Measurements from ENCODE around the gene SURF6.
"Not testable (repeated sequence)": the region's sequence is repeated elsewhere in the genome, so short reads cannot be mapped to it uniquely, and the experiment has no call there.

The SURF6 gene

DNA sequence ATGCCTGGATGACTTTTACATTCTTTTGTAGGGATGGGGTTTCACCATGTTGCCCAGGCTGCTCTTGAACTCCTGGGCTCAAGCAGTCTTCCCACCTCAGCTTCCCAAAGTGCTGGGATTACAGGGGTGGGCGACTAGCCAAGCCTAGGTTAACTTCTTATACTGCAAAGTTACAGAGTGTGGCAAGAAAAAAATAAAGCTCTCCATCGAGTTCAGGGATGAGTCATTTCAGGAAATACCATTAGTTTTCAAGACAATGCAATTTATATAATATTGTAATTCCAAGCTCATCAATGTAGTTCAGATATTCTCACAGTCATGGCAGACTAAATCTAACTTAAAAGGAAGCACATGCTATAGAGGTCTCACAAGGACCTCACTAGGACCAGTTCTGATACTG is 49.5 kb downstream of the SURF6 start:
- no peak for DNase-seq (ENCODE audit: low spot score)

DNA sequence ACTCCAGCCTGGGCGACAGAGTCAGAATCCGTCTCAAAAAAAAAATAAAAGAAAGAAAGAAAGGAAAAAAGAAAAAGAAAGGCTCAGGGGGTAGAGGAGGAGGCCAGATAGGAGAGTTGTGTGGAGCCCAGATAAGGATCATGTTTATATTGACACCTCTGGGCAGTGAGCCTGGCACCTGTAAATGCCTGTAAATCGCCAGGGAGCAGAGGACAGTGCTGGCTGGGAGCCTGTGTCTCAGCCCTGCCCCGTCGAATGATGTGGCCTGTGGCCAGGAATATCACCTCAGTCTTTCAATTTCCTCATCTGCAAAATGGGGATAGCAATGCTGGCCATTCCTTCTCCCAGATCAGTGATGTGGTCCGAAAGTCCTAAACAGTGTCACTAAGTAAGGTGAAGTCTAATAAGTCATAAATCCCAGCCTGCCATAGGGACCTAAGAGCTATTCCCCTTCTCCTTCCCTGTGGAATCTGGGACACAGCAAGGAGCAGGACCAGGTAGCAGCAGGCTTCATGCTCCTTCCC is 50.7 kb downstream of the SURF6 start:
- no peak for DNase-seq (ENCODE audit: low spot score)

DNA sequence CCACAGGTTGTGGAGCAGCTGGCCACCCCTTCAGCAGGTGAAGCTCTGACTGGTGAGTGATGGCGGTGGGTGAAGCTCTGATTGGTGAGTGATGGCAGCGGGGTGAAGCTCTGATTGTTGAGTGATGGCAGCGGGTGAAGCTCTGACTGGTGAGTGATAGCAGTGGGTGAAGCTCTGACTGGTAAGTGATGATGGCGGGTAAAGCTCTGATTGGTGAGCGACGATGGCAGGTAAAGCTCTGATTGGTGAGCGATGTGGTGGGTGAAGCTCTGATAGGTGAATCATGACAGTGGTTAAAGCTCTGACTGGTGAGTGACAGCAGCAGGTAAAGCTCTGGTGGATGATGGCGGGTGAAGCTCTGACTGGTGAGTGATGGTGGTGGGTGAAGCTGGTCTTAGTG is 51.6 kb downstream of the SURF6 start:
- DNase-seq (ENCODE audit: low spot score): no peak

DNA sequence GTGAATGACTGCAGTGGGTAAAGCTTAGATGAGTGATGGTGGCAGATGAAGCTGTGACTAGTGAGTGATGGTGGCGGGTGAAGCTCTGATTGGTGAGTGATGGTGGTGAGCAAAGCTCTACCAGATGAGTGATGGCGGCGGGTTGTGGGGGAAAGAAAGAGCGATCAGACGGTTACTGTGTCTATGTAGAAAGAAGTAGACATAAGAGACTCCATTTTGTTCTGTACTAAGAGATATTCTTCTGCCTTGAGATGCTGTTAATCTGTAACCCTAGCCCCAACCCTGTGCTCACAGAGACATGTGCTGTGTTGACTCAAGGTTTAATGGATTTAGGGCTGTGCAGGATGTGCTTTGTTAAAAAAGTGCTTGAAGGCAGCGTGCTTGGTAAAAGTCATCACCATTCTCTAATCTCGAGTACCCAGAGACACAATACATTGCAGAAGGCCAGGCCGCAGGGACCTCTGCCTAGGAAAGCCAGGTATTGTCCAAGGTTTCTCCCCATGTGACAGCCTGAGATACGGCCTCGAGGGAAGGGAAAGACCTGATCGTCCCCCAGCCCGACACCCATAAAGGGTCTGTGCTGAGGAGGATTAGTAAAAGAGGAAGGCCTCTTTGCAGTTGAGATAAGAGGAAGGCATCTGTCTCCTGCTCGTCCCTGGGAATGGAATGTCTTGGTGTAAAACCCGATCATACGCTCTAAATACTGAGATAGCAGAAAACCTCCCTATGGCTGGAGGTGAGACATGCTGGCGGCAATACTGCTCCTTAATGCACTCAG is 52.5 kb downstream of the SURF6 start:
- DNase-seq (ENCODE audit: low spot score): not testable (repeated sequence)

DNA sequence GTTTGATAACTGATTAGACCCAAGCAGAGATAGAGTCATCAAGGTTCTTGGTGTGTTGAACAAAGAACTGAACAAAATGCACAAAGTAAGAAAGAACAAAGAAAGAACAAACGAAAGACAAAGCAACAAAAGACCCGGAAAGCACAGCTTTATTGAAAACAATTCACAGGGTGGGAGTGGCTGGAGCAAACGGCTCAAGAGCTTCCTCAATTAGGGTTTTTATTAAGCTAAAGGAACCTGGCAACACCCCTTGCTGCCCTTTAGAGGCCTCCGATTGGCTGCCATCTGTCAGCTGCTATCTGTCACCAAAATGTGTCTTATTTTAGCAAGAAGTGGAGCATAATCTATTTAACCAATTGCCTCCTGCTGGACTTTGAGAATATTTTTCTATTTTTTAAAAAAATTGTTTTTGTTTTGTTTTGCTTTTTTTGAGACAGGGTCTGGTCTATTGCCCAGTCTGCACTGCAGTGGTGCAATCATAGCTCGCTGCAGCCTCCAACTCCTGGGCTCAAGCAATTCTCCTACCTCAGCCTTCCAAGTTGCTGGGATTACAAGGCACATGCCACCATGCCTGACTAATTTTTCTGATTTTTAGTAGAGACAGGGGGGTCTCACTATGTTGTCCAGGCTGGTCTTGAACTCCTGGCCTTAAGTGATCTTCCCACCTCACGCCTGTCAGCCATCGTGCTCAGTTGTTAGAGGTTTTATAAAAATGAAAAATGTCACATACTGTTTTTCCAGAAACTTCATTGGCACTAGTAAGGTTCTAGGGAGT is 53.3 kb downstream of the SURF6 start:
- DNase-seq (ENCODE audit: low spot score): no peak

DNA sequence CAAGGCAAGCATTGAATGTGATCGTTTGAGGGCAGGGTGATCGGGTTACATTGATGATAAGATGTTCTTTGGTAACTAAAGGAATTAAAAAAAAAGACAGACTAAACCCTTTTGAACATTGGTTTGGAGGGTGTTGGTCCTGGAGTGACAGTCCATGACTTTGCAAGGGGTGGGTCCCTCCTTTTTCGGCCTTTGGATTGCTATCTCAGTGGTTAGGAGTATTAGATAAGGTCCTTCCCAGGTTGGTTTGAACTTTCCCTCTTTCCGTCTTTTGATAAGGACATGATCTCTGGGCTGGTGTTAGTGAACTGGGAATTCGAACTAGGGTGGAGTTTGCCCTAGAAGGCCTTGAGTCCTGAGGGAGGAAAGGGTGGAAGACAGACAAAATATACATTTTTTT is 55.6 kb downstream of the SURF6 start:
- no peak for DNase-seq (ENCODE audit: low spot score)

All from AG08395 (cell line).